ENCODE measurements around the gene ABCC12.

Gene ABCC12

GRCh38 chr16:48155926-48156789 lies at the start of gene ABCC12:
ABCC12 (minus strand) TSS chr16:48155993; CDS start chr16:48146424, 9,569 bp downstream.
- TF ChIP-seq RAD21 (IDR thresholded peaks at IDR 0.05; ENCODE audit: low read depth), result no peak
- no peak for TF ChIP-seq NFIC (IDR thresholded peaks at IDR 0.05)
- TF ChIP-seq CEBPB (IDR thresholded peaks at IDR 0.05), result no peak
- TF ChIP-seq YY1 (IDR thresholded peaks at IDR 0.05; ENCODE audit: low read depth), result no peak
- TF ChIP-seq, protein P1, sequence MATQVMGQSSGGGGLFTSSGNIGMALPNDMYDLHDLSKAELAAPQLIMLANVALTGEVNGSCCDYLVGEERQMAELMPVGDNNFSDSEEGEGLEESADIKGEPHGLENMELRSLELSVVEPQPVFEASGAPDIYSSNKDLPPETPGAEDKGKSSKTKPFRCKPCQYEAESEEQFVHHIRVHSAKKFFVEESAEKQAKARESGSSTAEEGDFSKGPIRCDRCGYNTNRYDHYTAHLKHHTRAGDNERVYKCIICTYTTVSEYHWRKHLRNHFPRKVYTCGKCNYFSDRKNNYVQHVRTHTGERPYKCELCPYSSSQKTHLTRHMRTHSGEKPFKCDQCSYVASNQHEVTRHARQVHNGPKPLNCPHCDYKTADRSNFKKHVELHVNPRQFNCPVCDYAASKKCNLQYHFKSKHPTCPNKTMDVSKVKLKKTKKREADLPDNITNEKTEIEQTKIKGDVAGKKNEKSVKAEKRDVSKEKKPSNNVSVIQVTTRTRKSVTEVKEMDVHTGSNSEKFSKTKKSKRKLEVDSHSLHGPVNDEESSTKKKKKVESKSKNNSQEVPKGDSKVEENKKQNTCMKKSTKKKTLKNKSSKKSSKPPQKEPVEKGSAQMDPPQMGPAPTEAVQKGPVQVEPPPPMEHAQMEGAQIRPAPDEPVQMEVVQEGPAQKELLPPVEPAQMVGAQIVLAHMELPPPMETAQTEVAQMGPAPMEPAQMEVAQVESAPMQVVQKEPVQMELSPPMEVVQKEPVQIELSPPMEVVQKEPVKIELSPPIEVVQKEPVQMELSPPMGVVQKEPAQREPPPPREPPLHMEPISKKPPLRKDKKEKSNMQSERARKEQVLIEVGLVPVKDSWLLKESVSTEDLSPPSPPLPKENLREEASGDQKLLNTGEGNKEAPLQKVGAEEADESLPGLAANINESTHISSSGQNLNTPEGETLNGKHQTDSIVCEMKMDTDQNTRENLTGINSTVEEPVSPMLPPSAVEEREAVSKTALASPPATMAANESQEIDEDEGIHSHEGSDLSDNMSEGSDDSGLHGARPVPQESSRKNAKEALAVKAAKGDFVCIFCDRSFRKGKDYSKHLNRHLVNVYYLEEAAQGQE (IDR thresholded peaks at IDR 0.05; ENCODE audit: low read depth), result no peak

- no peak for TF ChIP-seq YY1 (IDR thresholded peaks at IDR 0.05; ENCODE audit: low read depth)
- no peak for TF ChIP-seq TAF1 (IDR thresholded peaks at IDR 0.05; ENCODE audit: low read depth)
- no peak for TF ChIP-seq CEBPB (IDR thresholded peaks at IDR 0.05)
- TF ChIP-seq FOXM1 (IDR thresholded peaks at IDR 0.05; ENCODE audit: borderline replicate concordance, low read depth), result no peak
- no peak for TF ChIP-seq EGR1 (IDR thresholded peaks at IDR 0.05)
- TF ChIP-seq TEAD4 (IDR thresholded peaks at IDR 0.05), result no peak
- TF ChIP-seq ZBTB7A (IDR thresholded peaks at IDR 0.05; ENCODE audit: low read depth), result no peak
- TF ChIP-seq NFIC (IDR thresholded peaks at IDR 0.05), result no peak
- TF ChIP-seq, protein P1 (IDR thresholded peaks at IDR 0.05; ENCODE audit: low read depth), result no peak
- TF ChIP-seq EP300 (IDR thresholded peaks at IDR 0.05; ENCODE audit: borderline replicate concordance), result no peak
- TF ChIP-seq TCF12 (IDR thresholded peaks at IDR 0.05; ENCODE audit: low read depth), result no peak
- no peak for TF ChIP-seq RAD21 (IDR thresholded peaks at IDR 0.05; ENCODE audit: low read depth)
- TF ChIP-seq, protein P2, sequence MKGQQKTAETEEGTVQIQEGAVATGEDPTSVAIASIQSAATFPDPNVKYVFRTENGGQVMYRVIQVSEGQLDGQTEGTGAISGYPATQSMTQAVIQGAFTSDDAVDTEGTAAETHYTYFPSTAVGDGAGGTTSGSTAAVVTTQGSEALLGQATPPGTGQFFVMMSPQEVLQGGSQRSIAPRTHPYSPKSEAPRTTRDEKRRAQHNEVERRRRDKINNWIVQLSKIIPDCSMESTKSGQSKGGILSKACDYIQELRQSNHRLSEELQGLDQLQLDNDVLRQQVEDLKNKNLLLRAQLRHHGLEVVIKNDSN (IDR thresholded peaks at IDR 0.05), result no peak
- TF ChIP-seq MAX (IDR thresholded peaks at IDR 0.05), result no peak
- TF ChIP-seq CREB1 (IDR thresholded peaks at IDR 0.05; ENCODE audit: low read depth), result no peak
These were observed 49.0 kb upstream of the ABCC12 start for GRCh38 chr16:48204825-48205151.

- TF ChIP-seq EP300 (IDR thresholded peaks at IDR 0.05; ENCODE audit: borderline replicate concordance), result no peak
- TF ChIP-seq ZBTB7A (IDR thresholded peaks at IDR 0.05; ENCODE audit: low read depth), result no peak
- no peak for TF ChIP-seq TEAD4 (IDR thresholded peaks at IDR 0.05)
- TF ChIP-seq TCF12 (IDR thresholded peaks at IDR 0.05; ENCODE audit: low read depth), result no peak
- no peak for TF ChIP-seq CEBPB (IDR thresholded peaks at IDR 0.05)
- no peak for TF ChIP-seq CREB1 (IDR thresholded peaks at IDR 0.05; ENCODE audit: low read depth)
- no peak for TF ChIP-seq RAD21 (IDR thresholded peaks at IDR 0.05; ENCODE audit: low read depth)
- no peak for TF ChIP-seq MAX (IDR thresholded peaks at IDR 0.05)
- no peak for TF ChIP-seq TAF1 (IDR thresholded peaks at IDR 0.05; ENCODE audit: low read depth)
- TF ChIP-seq, protein P2 (IDR thresholded peaks at IDR 0.05), result no peak
- no peak for TF ChIP-seq NFIC (IDR thresholded peaks at IDR 0.05)
- TF ChIP-seq FOXM1 (IDR thresholded peaks at IDR 0.05; ENCODE audit: borderline replicate concordance, low read depth), result no peak
- no peak for TF ChIP-seq YY1 (IDR thresholded peaks at IDR 0.05; ENCODE audit: low read depth)
These were observed 48.4 kb upstream of the ABCC12 start for GRCh38 chr16:48203974-48204824.

DNA sequence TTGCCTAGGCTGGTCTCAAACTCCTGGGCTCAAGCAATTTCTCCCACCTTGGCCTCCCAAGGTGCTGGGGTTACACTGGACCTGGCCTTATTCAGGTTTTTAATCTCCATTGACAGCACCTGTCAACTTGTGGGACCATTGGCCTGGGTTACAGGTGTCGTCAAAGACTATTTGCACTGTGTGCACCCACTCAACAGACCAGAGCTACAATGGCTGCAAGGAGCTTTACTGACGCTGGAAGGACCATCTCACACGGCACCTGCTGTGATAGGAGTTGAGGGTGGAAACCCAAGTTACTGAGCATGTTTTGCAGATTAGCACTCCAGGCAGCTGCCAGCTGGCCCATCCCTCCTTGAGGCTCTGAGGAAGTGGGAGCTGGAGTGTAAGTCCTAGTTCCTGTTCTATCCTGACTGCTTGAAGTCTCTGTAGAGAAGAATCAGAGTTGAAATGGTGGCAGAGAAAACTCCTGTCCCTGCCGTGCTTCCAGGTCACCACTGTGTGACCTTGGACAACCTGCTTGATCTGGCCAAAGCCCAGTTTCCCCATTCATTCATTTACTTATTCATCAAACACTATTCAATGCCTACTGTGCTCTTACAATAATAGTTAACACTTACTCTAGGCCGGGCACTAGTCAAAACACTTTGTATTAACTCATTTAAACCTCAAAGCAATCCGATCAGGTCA lies 45.9 kb upstream of the ABCC12 start:
- TF ChIP-seq FOXM1 (IDR thresholded peaks at IDR 0.05; ENCODE audit: borderline replicate concordance, low read depth) (no peak), EP300 (IDR thresholded peaks at IDR 0.05; ENCODE audit: borderline replicate concordance) (no peak), CEBPB (IDR thresholded peaks at IDR 0.05) (no peak), YY1 (IDR thresholded peaks at IDR 0.05; ENCODE audit: low read depth) (no peak), NFIC (IDR thresholded peaks at IDR 0.05) (no peak), MAX (IDR thresholded peaks at IDR 0.05) (no peak), TAF1 (IDR thresholded peaks at IDR 0.05; ENCODE audit: low read depth) (no peak), EGR1 (IDR thresholded peaks at IDR 0.05) (no peak), TCF12 (IDR thresholded peaks at IDR 0.05; ENCODE audit: low read depth) (no peak)
- TF ChIP-seq, protein P1 (IDR thresholded peaks at IDR 0.05; ENCODE audit: low read depth), result no peak

Measured in Ishikawa (cell line).